Prostate gland (tissue), 2 donors: ENCODE results near the gene SBK1.

ENCODE experiments used
- CTCF ChIP-seq, 4 experiments: fragments of 200-600 bp in 2 of 4; fragments of 450-650 bp in 2 of 4; sonication (generic) in 2 of 4; IDR thresholded peaks; 1 replicate in 3 of 4; 2 replicates in 1 of 4; pipeline ENCODE4 v1.5.1; 2016 to 2019; ENCODE audit warnings: antibody characterized with exemption in 4 of 4, mild to moderate bottlenecking in 2 of 4, moderate library complexity in 2 of 4
- POLR2A ChIP-seq: fragments of 450-650 bp; IDR thresholded peaks from one replicate; pipeline ENCODE4 v1.6.1; 2016; ENCODE audit warnings: antibody characterized with exemption, mild to moderate bottlenecking

- no peak for TF ChIP-seq CTCF (IDR thresholded peaks at IDR 0.05)
- TF ChIP-seq POLR2A: no peak
These were observed 8.3 kb upstream of the SBK1 start for GRCh38 chr16:28283798-28284577.
